Measurements from ENCODE around the gene TMSB15B. TPM values are rescaled to one million over a fixed set of nuclear protein-coding genes. Genes with fewer than 3 reads are reported as not detected.
"Not testable (repeated sequence)": the region's sequence is repeated elsewhere in the genome, so short reads cannot be mapped to it uniquely, and the experiment has no call there.

TMSB15B gene
- total RNA-seq, 4 donors from 2014 or later, result 1.3 to 15.3 (median 9.4) TPM

DNA sequence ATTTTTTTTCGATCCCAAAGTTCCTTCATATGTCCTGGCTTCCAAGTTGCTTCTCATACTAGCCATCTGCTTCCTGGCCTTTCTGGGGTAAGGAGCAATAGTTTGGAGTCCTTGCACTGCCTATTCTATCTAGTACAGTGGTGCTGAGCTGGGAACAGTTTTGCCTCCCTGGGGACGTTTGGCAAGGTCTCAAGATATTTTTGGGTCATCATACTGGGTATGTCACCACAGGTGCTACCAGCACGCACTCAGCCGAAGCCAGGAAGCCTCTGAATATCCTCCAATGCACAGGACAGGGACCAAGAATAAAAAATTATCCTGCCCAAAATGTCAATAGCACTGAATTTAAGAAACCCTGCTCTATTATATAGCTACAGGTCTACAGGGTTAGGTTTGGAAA lies 35.4 kb upstream of the TMSB15B start:
- no peak overlapping the region for H3K27ac ChIP-seq
- intact Hi-C loops (cut with DNase I; ENCODE audit: low total_unique reads), result no loop called here
- no peaks in the 10 kb centered on the region for H3K27me3 ChIP-seq
- TF ChIP-seq POLR2A (IDR thresholded peaks at IDR 0.05), result no peak
- TF ChIP-seq, protein P1, sequence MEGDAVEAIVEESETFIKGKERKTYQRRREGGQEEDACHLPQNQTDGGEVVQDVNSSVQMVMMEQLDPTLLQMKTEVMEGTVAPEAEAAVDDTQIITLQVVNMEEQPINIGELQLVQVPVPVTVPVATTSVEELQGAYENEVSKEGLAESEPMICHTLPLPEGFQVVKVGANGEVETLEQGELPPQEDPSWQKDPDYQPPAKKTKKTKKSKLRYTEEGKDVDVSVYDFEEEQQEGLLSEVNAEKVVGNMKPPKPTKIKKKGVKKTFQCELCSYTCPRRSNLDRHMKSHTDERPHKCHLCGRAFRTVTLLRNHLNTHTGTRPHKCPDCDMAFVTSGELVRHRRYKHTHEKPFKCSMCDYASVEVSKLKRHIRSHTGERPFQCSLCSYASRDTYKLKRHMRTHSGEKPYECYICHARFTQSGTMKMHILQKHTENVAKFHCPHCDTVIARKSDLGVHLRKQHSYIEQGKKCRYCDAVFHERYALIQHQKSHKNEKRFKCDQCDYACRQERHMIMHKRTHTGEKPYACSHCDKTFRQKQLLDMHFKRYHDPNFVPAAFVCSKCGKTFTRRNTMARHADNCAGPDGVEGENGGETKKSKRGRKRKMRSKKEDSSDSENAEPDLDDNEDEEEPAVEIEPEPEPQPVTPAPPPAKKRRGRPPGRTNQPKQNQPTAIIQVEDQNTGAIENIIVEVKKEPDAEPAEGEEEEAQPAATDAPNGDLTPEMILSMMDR (IDR thresholded peaks at IDR 0.05), result no peak
- H3K36me3 ChIP-seq, result no peaks in the 10 kb centered on the region
- no peak for DNase-seq
- H3K4me3 ChIP-seq, result no peak overlapping the region
- H3K9me3 ChIP-seq, result no peaks in the 10 kb centered on the region
- no peaks in the 10 kb centered on the region for H3K4me1 ChIP-seq

DNA sequence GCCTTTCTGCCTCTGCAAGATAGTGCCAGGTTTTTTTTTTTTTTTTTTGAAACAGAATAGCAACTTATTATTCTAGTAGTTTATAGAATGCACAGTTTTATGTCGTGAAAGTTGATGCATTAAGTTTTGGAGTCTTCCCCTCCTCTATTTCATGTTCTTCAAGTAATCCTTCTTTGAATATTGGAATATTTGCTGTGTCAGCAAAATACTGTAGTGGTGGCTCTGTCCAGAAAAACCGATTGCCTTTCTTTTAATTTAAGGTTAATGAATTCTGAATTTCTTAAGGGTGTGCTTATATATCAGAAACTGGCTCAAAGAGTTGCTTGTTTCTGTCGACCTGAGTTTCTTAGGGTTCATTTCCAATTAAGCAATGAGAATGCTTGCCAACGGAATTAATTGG lies 34.8 kb upstream of the TMSB15B start:
- intact Hi-C loops (cut with DNase I; ENCODE audit: low total_unique reads), result no loop called here
- H3K4me1 ChIP-seq, result no peaks in the 10 kb centered on the region
- no peaks in the 10 kb centered on the region for H3K9me3 ChIP-seq
- no peak overlapping the region for H3K27ac ChIP-seq
- no peaks in the 10 kb centered on the region for H3K36me3 ChIP-seq
- no peak for DNase-seq
- TF ChIP-seq POLR2A (IDR thresholded peaks at IDR 0.05), result no peak
- TF ChIP-seq, protein P1 (IDR thresholded peaks at IDR 0.05), result no peak
- H3K4me3 ChIP-seq, result no peak overlapping the region
- no peaks in the 10 kb centered on the region for H3K27me3 ChIP-seq

DNA sequence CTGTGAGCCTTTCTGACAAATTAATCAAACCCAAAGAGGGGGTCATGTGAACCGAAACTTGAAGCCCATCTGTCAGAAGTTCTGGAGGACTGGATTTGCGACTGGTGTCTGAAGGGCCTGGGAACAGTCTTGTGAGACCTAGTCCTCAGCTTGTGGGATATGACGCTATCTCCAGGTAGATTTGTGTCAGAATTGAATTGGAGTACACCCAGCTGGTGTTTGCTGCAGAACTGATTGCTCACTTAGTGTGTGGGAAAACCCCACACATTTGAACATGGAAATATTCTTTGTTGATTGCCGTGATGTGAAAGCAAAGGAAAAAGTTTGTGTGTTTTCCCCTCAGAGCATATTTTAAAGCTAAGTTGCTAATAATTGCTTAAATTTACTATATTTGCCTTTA lies 30.3 kb upstream of the TMSB15B start:
- Histone ChIP-seq H3K36me3 (no peaks in the 10 kb centered on the region), H3K4me1 (no peaks in the 10 kb centered on the region), H3K4me3 (no peak overlapping the region), H3K27me3 (no peaks in the 10 kb centered on the region), H3K27ac (no peak overlapping the region), H3K9me3 (no peaks in the 10 kb centered on the region)
- intact Hi-C loops (cut with DNase I; ENCODE audit: low total_unique reads), result no loop called here
- TF ChIP-seq POLR2A (IDR thresholded peaks at IDR 0.05), result no peak
- TF ChIP-seq, protein P1 (IDR thresholded peaks at IDR 0.05), result no peak
- DNase-seq, result no peak

DNA sequence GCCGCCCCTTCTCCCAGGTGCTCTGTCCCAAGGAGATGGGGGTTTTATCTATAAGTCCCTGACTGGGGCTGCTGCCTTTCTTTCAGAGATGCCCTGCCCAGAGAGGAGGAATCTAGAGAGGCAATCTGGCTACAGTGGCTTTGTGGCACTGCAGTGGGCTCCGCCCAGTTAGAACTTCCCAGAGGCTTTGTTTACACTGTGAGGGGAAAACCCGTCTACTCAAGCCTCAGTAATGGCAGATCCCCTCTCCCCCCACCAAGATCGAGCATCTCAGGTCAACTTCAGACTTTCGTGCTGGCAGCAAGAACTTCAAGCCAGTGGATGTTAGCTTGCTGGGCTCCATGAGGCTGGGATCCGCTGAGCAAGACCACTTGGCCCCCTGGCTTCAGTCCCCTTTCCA lies 22.2 kb upstream of the TMSB15B start:
- H3K36me3 ChIP-seq; H3K9me3 ChIP-seq; H3K27me3 ChIP-seq; H3K27ac ChIP-seq; intact Hi-C loops (cut with DNase I; ENCODE audit: low total_unique reads); H3K4me3 ChIP-seq; DNase-seq; H3K4me1 ChIP-seq: not testable (repeated sequence)

DNA sequence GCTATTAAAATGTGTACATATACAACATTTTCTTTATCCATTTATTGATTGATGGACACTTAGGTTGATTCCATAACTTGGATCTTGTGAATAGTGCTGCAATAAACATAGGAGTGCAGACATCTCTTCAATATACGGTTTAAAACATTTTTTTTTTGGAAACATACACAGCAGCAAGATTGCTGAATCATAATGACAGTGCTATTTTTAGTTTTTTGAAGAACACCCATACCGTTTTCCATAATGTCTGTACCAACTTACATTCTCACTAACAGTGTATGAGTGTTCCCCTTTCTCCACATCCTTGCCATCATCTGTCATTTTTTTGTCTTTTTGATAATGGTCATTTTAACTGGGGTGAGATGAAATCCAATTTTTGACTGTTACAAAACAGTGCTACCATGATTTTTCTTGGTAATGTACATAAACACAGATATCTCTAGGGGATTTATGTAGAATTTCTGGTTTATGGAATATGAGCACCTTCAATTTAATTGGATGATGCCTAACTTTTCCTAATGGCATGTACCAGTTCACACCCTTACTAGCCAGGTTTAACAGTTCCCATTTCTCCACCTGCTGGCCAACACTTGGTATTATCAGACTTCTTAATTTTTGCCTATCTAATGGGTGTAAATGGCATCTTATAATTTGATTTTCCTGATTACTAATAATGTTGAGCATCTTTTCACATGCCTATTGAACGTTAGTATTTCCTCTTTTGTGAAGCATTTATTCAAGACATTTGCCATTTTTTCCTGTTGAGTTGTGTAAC lies 21.0 kb upstream of the TMSB15B start:
- no peaks in the 10 kb centered on the region for H3K27me3 ChIP-seq
- peaks cover 0 to 3% of the 10 kb centered on the region in 2 donors for H3K36me3 ChIP-seq
- no peak overlapping the region for H3K4me3 ChIP-seq
- DNase-seq, result no peak
- H3K9me3 ChIP-seq, result no peaks in the 10 kb centered on the region
- intact Hi-C loops (cut with DNase I; ENCODE audit: low total_unique reads), result no loop called here
- no peak for TF ChIP-seq POLR2A (IDR thresholded peaks at IDR 0.05)
- TF ChIP-seq, protein P1 (IDR thresholded peaks at IDR 0.05), result peak; percentile 36 to 51 (median 44)
- no peaks in the 10 kb centered on the region for H3K4me1 ChIP-seq
- no peak overlapping the region for H3K27ac ChIP-seq

All from uterus (tissue), 4 donors.